ENCODE measurements around the gene GADD45B. TPM values are rescaled to one million over a fixed set of nuclear protein-coding genes. Genes with fewer than 3 reads are reported as not detected.
"Not testable (repeated sequence)": the region's sequence is repeated elsewhere in the genome, so short reads cannot be mapped to it uniquely, and the experiment has no call there.

GADD45B gene
- total and polyA plus RNA-seq, 8 donors = 7.5 to 73.5 (median 14.4) TPM

- no peak for TF ChIP-seq CTCF (IDR thresholded peaks at IDR 0.05)
- DNase-seq = peak in 2 of 4 donors; percentile 69 to 88
- Histone ChIP-seq H3K4me3 (peak overlapping the region; percentile 24 to 37), H3K27me3 (peaks cover 0 to 61% of the 10 kb centered on the region in 2 donors), H3K36me3 (no peaks in the 10 kb centered on the region), H3K4me1 (peaks cover 27 to 51% of the 10 kb centered on the region in 2 donors), H3K9me3 (no peaks in the 10 kb centered on the region), H3K27ac (peak overlapping the region; percentile 16 to 18)
- ATAC-seq = peak; percentile 66
- intact Hi-C loops (cut with DNase I) = no loop called here
These were observed 13.2 kb downstream of the GADD45B start for GRCh38 chr19:2488942-2489731.

- TF ChIP-seq CTCF (IDR thresholded peaks at IDR 0.05) = no peak
- Histone ChIP-seq H3K4me1 (peaks cover 35 to 66% of the 10 kb centered on the region in 2 donors), H3K9me3 (no peaks in the 10 kb centered on the region), H3K4me3 (no peak overlapping the region), H3K27ac (peak overlapping the region in 1 of 2 donors; percentile 37), H3K27me3 (peaks cover 0 to 65% of the 10 kb centered on the region in 2 donors), H3K36me3 (no peaks in the 10 kb centered on the region)
- ATAC-seq (no peak), DNase-seq (no peak)
- intact Hi-C loops (cut with DNase I) = no loop called here
These were observed 14.7 kb downstream of the GADD45B start for GRCh38 chr19:2490659-2491058.

GRCh38 chr19:2491130-2491801, 15.3 kb downstream of the GADD45B start:
- intact Hi-C loops (cut with DNase I) = no loop called here
- Histone ChIP-seq H3K27ac (peak overlapping the region; percentile 3 to 37), H3K4me1 (peaks cover 40 to 72% of the 10 kb centered on the region in 2 donors), H3K36me3 (no peaks in the 10 kb centered on the region), H3K4me3 (no peak overlapping the region), H3K9me3 (no peaks in the 10 kb centered on the region), H3K27me3 (peaks cover 0 to 65% of the 10 kb centered on the region in 2 donors)
- ATAC-seq = peak; percentile 42
- peak; percentile 13 to 93 (median 66) for DNase-seq
- TF ChIP-seq CTCF (IDR thresholded peaks at IDR 0.05) = no peak

GRCh38 chr19:2492870-2493269, 16.9 kb downstream of the GADD45B start:
- ATAC-seq = no peak
- intact Hi-C loops (cut with DNase I) = no loop called here

GRCh38 chr19:2493448-2493847, 17.5 kb downstream of the GADD45B start:
- H3K27me3 ChIP-seq = peaks cover 0 to 50% of the 10 kb centered on the region in 2 donors
- intact Hi-C loops (cut with DNase I); H3K27ac ChIP-seq; H3K4me3 ChIP-seq; ATAC-seq; H3K9me3 ChIP-seq; H3K36me3 ChIP-seq: not testable (repeated sequence)
- peak in 1 of 4 donors; percentile 55 for DNase-seq
- H3K4me1 ChIP-seq = peaks cover 34 to 64% of the 10 kb centered on the region in 2 donors

More at GRCh38 chr19:2492870-2493269, 16.9 kb downstream of the GADD45B start:
- Histone ChIP-seq H3K27ac (no peak overlapping the region), H3K9me3 (no peaks in the 10 kb centered on the region), H3K4me1 (peaks cover 40 to 70% of the 10 kb centered on the region in 2 donors), H3K4me3 (no peak overlapping the region), H3K27me3 (peaks cover 0 to 56% of the 10 kb centered on the region in 2 donors), H3K36me3 (no peaks in the 10 kb centered on the region)
- TF ChIP-seq CTCF (IDR thresholded peaks at IDR 0.05) = no peak
- peak in 1 of 4 donors; percentile 52 for DNase-seq

All from left lung (tissue), 10 donors.